Chondrocyte (in vitro differentiated cells): ENCODE measurements around the gene RAPSN. TPM values are rescaled to one million over a fixed set of nuclear protein-coding genes. Genes with fewer than 3 reads are reported as not detected.
A peak's percentile ranks its signal among the peaks of the same experiment; 100 is the strongest.

Experiments
- DNase-seq: peaks from one replicate; pipeline ENCODE4 v3.0.0; 2021; ENCODE audit warnings: mixed read lengths, low spot score
- H3K27ac Mint-ChIP-seq: one replicate; pipeline ENCODE4 v1.8.0; 2021; ENCODE audit warnings: mild to moderate bottlenecking, moderate library complexity, mixed read lengths; ENCODE audit not compliant: unreplicated experiment
- H3K27me3 Mint-ChIP-seq: 2 replicates; pipeline ENCODE4 v1.8.0; 2021; ENCODE audit warnings: low read depth, mixed read lengths
- H3K36me3 Mint-ChIP-seq: 2 replicates; pipeline ENCODE4 v1.8.0; 2021; ENCODE audit warnings: low read depth, mixed read lengths
- H3K4me1 Mint-ChIP-seq: 2 replicates; pipeline ENCODE4 v1.8.0; 2021; ENCODE audit warnings: low read depth, mild to moderate bottlenecking, mixed read lengths
- H3K4me3 Mint-ChIP-seq: one replicate; pipeline ENCODE4 v1.8.0; 2021; ENCODE audit warnings: mild to moderate bottlenecking, moderate library complexity, mixed read lengths; ENCODE audit not compliant: unreplicated experiment
- H3K9me3 Mint-ChIP-seq: 2 replicates; pipeline ENCODE4 v1.8.0; 2021; ENCODE audit warnings: low read depth, mixed read lengths
- CTCF ChIP-seq: fragments of 200-600 bp; sonication (generic); IDR thresholded peaks from 2 replicates; pipeline ENCODE4 v1.5.0; 2021; ENCODE audit warnings: antibody characterized with exemption, mild to moderate bottlenecking, moderate library complexity
- total RNA-seq: library from RNA; stranded (reverse); gene quantifications from 3 replicates; pipeline ENCODE4 v1.2.1, GENCODE V29; 2021

The RAPSN gene
- total RNA-seq, 1 donor from 2014 or later = 0.35 TPM

GRCh38 chr11:47489395-47489755, 40.4 kb upstream of the RAPSN start:
- Mint-ChIP-seq H3K36me3 (peaks cover 15% of the 10 kb centered on the region), H3K27me3 (no peaks in the 10 kb centered on the region)
- no peak for DNase-seq

GRCh38 chr11:47488674-47489394, 39.9 kb upstream of the RAPSN start:
- Mint-ChIP-seq H3K36me3 (peaks cover 19% of the 10 kb centered on the region), H3K4me3 (no peak overlapping the region), H3K27me3 (no peaks in the 10 kb centered on the region), H3K27ac (peak overlapping the region; percentile 25), H3K9me3 (no peaks in the 10 kb centered on the region), H3K4me1 (peaks cover 10% of the 10 kb centered on the region)
- no peak for TF ChIP-seq CTCF
- DNase-seq = no peak

More at GRCh38 chr11:47489395-47489755, 40.4 kb upstream of the RAPSN start:
- TF ChIP-seq CTCF = no peak
- Mint-ChIP-seq H3K4me1 (peaks cover 16% of the 10 kb centered on the region), H3K4me3 (no peak overlapping the region), H3K27ac (peak overlapping the region; percentile 25), H3K9me3 (no peaks in the 10 kb centered on the region)

- Mint-ChIP-seq H3K27ac (no peak overlapping the region), H3K9me3 (no peaks in the 10 kb centered on the region), H3K4me3 (no peak overlapping the region), H3K36me3 (peaks cover 25% of the 10 kb centered on the region), H3K27me3 (no peaks in the 10 kb centered on the region), H3K4me1 (peaks cover 8% of the 10 kb centered on the region)
- DNase-seq = no peak
- TF ChIP-seq CTCF = no peak
Observed at GRCh38 chr11:47488111-47488510, 39.2 kb upstream of the RAPSN start.

GRCh38 chr11:47487421-47487820, 38.5 kb upstream of the RAPSN start:
- no peaks in the 10 kb centered on the region for H3K27me3 Mint-ChIP-seq
- peaks cover 8% of the 10 kb centered on the region for H3K4me1 Mint-ChIP-seq
- TF ChIP-seq CTCF = no peak
- H3K36me3 Mint-ChIP-seq = peaks cover 28% of the 10 kb centered on the region
- H3K4me3 Mint-ChIP-seq = no peak overlapping the region
- H3K27ac Mint-ChIP-seq = no peak overlapping the region
- no peak for DNase-seq
- H3K9me3 Mint-ChIP-seq = no peaks in the 10 kb centered on the region

GRCh38 chr11:47485107-47485506, 36.2 kb upstream of the RAPSN start:
- no peak for TF ChIP-seq CTCF
- no peaks in the 10 kb centered on the region for H3K27me3 Mint-ChIP-seq
- peaks cover 38% of the 10 kb centered on the region for H3K36me3 Mint-ChIP-seq
- no peaks in the 10 kb centered on the region for H3K9me3 Mint-ChIP-seq
- H3K27ac Mint-ChIP-seq = peak overlapping the region; percentile 5
- DNase-seq = no peak
- H3K4me1 Mint-ChIP-seq = peaks cover 8% of the 10 kb centered on the region
- no peak overlapping the region for H3K4me3 Mint-ChIP-seq
